ENCODE data around the gene ABCC8.
A peak's percentile ranks its signal among the peaks of the same experiment; 100 is the strongest.

The ABCC8 gene

DNA sequence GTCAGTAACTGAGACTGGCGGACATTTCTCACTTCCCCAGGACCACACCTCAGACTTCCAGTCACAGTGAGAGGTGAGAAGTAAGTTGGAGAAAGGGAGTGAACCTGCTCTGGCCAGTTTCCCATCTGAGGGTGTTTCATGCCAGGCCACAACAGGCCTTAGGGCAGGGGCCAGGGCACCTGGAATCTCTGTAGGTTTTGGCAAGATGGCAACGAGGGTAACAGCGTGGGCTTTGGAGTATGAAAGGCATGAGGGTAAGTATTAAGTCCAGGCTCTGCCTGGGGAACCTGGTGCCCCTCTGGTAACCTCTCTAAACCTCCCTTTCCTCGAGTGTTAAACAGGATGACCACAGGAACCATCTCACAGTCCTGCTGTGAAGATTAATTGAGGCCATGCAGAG is 28.5 kb upstream of the ABCC8 start:
- no peak for DNase-seq (ENCODE audit: low read depth, low spot score)

GRCh38 chr11:17504330-17505107 is 27.9 kb upstream of the ABCC8 start:
- DNase-seq (ENCODE audit: low read depth, low spot score): no peak

GRCh38 chr11:17502630-17503029 is 26.0 kb upstream of the ABCC8 start:
- no peak for DNase-seq (ENCODE audit: low read depth, low spot score)

GRCh38 chr11:17500673-17501072 is 24.0 kb upstream of the ABCC8 start:
- no peak for DNase-seq (ENCODE audit: low read depth, low spot score)

- no peak for DNase-seq (ENCODE audit: low read depth, low spot score)
These were observed 21.8 kb upstream of the ABCC8 start for GRCh38 chr11:17498475-17498874.

GRCh38 chr11:17498058-17498457 is 21.4 kb upstream of the ABCC8 start:
- DNase-seq (ENCODE audit: low read depth, low spot score): no peak

GRCh38 chr11:17496406-17496805 is 19.8 kb upstream of the ABCC8 start:
- no peak for DNase-seq (ENCODE audit: low read depth, low spot score)

GRCh38 chr11:17494019-17494418 is 17.4 kb upstream of the ABCC8 start:
- DNase-seq (ENCODE audit: low read depth, low spot score): no peak

DNA sequence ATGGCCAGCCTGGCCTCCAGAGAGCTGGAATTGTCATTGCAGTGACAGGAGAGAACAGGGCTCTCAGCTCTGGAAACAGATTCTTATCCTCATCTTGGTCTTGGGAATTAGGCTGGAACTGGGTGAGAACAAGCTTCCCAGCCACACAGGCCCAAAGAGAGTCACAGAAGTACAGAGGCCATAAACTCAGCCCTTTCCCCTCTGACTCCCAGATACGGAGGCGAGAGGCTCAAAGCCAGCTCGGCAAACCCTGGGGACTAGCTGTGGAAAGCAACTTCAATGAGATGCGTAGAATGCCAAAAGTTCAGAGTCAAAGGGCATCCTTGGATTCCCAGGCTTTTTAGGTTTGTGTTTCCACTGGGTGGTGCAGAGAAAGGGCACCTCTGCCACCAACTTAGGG is 14.3 kb upstream of the ABCC8 start:
- DNase-seq (ENCODE audit: low read depth, low spot score): no peak

- DNase-seq (ENCODE audit: low read depth, low spot score): no peak
These were observed 13.6 kb upstream of the ABCC8 start for GRCh38 chr11:17490232-17490631.

DNA sequence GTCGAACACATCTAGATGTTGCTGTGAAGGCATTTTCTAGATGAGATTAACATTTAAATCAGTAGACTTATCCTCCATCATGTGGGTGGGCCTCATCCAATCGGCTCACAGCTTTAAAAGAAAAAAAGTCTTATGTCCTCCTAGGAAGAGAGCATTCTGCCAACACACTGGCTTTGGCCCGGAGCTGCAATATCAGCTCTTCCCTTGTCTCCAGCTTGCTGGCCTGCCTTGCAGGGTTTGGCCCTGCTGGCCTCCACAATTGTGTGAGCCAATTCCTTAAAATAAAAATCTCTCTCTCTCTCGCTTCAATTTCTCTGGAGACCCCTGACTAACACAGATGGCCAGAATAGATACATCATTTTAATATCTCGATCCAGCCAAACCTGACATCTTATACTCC is 13.1 kb upstream of the ABCC8 start:
- DNase-seq (ENCODE audit: low read depth, low spot score): no peak

- no peak for DNase-seq (ENCODE audit: low read depth, low spot score)
These were observed 11.9 kb upstream of the ABCC8 start for GRCh38 chr11:17488563-17488962.

GRCh38 chr11:17486646-17487045 is 10.0 kb upstream of the ABCC8 start:
- no peak for DNase-seq (ENCODE audit: low read depth, low spot score)

DNA sequence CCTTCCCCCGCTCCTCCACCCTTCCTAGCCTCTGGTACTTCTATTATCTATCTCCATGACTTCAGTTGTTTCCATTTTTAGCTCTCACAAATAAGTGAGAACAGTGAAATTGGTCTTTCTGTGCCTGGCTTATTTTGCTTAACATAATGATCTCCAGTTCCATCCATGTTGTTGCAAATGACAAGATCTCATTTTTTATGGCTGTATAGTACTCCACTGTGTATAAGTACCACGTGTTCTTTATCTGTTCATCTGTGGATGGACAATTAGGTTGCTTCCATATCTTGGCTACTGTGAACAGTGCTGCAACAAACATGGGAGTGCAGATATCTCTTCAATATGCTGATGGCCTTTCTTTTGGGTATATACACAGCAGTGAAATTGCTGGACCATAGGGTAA is 6.9 kb upstream of the ABCC8 start:
- DNase-seq (ENCODE audit: low read depth, low spot score): no peak

GRCh38 chr11:17481905-17482304 is 5.3 kb upstream of the ABCC8 start:
- DNase-seq (ENCODE audit: low read depth, low spot score): no peak

GRCh38 chr11:17479284-17480214 is 2.9 kb upstream of the ABCC8 start:
- no peak for DNase-seq (ENCODE audit: low read depth, low spot score)

GRCh38 chr11:17478070-17478469 is 1.4 kb upstream of the ABCC8 start:
- no peak for DNase-seq (ENCODE audit: low read depth, low spot score)

DNA sequence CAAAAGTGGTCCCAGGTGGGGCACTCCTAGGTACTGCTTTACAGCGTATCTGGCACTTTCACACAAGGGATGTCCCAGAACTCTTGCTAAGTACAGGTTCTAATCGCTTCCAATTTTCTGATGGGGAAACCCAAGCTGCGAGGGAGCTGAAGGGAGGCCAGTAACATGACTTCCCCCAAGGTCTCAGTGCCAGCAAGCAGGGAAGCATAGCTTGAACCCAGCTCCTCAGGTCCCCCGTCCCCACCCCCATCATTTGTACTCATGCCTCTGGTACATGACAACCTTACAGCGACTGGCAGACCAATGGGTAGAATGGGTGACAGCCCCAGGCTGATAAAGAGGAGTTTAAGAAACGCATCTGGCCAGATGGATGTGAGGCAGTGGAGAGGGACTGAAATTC is 716 bp upstream of the ABCC8 start:
- no peak for DNase-seq (ENCODE audit: low read depth, low spot score)

- DNase-seq (ENCODE audit: low read depth, low spot score): no peak
These were observed 364 bp upstream of the ABCC8 start for GRCh38 chr11:17477084-17477333.

DNA sequence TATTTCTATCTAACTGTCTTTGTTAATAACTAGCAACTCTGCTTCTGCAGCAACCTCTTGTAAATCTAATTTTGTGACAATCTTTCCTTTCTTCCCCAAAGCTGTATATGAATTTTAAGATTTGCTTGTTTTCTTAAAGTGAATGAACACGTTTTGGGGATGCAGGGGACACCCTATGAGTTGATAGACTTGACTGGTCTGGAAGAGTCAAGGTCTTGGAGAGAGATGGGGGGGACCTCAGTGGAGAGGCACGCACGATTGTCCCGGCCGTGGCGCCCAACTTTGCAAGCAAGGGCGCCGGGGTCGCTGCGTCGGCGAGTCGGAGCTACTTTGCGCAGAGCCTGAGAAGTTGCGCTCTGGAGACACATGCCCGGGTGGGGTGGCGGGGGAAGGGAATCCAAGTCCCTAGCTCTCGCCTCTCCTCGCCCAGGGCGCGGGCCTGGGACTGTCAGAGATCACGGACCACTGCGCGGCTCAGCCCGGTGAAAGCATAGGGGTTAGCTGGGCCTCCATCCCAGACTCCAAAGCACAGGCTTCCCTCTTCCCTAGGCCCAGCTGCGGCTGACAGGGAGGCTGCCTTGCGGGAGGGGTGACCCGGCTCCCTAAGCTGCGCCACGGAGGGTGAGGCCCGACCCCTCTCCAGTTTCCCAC is 854 bp downstream of the ABCC8 start:
- no peak for DNase-seq (ENCODE audit: low read depth, low spot score)

GRCh38 chr11:17473071-17473744 is 3.4 kb downstream of the ABCC8 start:
- peak; percentile 81 for DNase-seq (ENCODE audit: low read depth, low spot score)

DNA sequence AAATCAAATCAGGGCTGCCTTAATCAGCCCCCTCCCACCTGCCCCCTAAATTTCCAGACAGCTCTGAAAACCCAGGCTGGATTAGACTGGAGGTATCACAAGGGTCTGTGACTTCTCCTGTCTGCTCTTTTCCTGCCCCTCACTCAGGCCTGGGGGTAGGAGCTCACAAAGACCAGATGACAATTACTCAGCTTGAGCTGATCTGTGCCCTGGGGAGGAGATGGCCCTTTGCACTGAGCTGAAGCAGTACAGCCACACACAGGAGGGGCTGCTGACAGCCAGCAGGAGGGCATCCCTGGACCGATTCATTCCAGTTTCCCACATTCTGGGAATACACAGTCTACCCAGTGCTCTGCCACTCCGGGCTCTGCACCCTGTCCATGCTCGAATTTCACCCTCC is 4.2 kb downstream of the ABCC8 start:
- DNase-seq (ENCODE audit: low read depth, low spot score): no peak

Measured in iPS DF 19.7 (cell line).